SK-N-SH (cell line): ENCODE data around the gene MISP3.

ENCODE experiments used
- ELF1 ChIP-seq: IDR thresholded peaks from 2 replicates; pipeline ENCODE4 v1.4.0; 2012
- EZH2phosphoT487 ChIP-seq: fragments of 200-600 bp; sonication (generic); IDR thresholded peaks from 2 replicates; pipeline ENCODE4 v1.6.1; 2017; ENCODE audit warnings: low read depth, mixed run types, mild to moderate bottlenecking, antibody characterized with exemption, moderate library complexity, borderline replicate concordance
- GATA2 ChIP-seq: sonication (generic); formaldehyde crosslinking; IDR thresholded peaks from 2 replicates; pipeline ENCODE4 v1.5.0; 2020; ENCODE audit warnings: mild to moderate bottlenecking, missing genetic modification reagents
- JUND ChIP-seq: IDR thresholded peaks from 2 replicates; pipeline ENCODE4 v1.4.0; 2012
- YY1 ChIP-seq: IDR thresholded peaks from 2 replicates; pipeline ENCODE4 v1.4.0; 2012; ENCODE audit warnings: low read depth, mild to moderate bottlenecking
- TF ChIP-seq, protein P1 (sequence below): fragments of 200-600 bp; sonication (generic); IDR thresholded peaks from 2 replicates; pipeline ENCODE4 v1.6.1; 2017; ENCODE audit warnings: antibody characterized with exemption, mild to moderate bottlenecking, moderate library complexity
- TF ChIP-seq, protein P2 (sequence below): fragments of 150-350 bp; IDR thresholded peaks from 2 replicates; pipeline ENCODE4 v1.6.1; 2016; ENCODE audit warnings: mild to moderate bottlenecking, low read depth, low read length

DNA sequence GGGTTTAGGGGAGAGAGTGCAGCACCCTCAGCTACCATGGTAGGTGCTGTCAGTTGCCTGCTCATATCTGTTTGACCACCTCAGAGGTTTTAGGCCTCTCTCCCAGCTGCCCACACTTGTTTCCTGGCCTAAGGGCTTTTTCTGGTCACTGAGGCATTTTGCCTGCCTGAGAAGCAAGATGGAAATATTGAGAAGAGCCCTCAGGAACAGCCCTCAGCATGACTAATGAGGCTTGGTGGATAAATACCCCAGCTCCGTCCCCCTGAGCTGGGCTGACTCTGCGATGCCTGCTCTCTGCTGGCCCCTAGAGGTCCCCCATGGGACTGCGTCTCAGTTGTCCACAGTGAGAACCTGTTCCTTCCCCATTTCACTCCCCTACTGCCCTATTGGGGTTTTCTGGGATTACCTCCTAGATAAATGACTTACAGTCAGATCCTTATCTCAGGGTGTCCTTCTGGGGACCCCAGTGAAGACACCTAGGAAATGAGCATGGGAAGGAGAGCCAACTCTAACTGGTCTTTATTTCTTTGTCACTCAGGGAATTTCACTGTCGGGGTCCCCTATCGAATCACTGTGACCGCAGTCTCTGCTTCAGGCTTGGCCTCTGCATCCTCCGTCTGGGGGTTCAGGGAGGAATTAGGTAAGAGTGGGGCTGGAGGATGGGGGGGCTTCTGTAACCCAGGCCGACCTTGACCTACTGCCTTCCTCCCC lies 24.0 kb upstream of the MISP3 start:
- no peak for TF ChIP-seq ELF1
- TF ChIP-seq GATA2 (CRISPR knock-in tag): no peak
- TF ChIP-seq, protein P1, sequence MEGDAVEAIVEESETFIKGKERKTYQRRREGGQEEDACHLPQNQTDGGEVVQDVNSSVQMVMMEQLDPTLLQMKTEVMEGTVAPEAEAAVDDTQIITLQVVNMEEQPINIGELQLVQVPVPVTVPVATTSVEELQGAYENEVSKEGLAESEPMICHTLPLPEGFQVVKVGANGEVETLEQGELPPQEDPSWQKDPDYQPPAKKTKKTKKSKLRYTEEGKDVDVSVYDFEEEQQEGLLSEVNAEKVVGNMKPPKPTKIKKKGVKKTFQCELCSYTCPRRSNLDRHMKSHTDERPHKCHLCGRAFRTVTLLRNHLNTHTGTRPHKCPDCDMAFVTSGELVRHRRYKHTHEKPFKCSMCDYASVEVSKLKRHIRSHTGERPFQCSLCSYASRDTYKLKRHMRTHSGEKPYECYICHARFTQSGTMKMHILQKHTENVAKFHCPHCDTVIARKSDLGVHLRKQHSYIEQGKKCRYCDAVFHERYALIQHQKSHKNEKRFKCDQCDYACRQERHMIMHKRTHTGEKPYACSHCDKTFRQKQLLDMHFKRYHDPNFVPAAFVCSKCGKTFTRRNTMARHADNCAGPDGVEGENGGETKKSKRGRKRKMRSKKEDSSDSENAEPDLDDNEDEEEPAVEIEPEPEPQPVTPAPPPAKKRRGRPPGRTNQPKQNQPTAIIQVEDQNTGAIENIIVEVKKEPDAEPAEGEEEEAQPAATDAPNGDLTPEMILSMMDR: peak; percentile 79
- TF ChIP-seq, protein P2, sequence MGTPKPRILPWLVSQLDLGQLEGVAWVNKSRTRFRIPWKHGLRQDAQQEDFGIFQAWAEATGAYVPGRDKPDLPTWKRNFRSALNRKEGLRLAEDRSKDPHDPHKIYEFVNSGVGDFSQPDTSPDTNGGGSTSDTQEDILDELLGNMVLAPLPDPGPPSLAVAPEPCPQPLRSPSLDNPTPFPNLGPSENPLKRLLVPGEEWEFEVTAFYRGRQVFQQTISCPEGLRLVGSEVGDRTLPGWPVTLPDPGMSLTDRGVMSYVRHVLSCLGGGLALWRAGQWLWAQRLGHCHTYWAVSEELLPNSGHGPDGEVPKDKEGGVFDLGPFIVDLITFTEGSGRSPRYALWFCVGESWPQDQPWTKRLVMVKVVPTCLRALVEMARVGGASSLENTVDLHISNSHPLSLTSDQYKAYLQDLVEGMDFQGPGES: no peak
- TF ChIP-seq EZH2phosphoT487: no peak
- no peak for TF ChIP-seq JUND
- TF ChIP-seq YY1: no peak
